GM21576 (cell line): Measurements from ENCODE around the gene ADRM1.

Experiments
- ATAC-seq: cut with Tn5 transposase; IDR thresholded peaks from one replicate; pipeline ENCODE4 v1.9.1; 2021; ENCODE audit warnings: mild to moderate bottlenecking, moderate library complexity; ENCODE audit not compliant: unreplicated experiment

Gene ADRM1

GRCh38 chr20:62352402-62353288 is 49.8 kb downstream of the ADRM1 start:
- no peak for ATAC-seq

GRCh38 chr20:62353289-62354030 is 50.7 kb downstream of the ADRM1 start:
- ATAC-seq = no peak

- ATAC-seq = no peak
Measured at GRCh38 chr20:62354031-62354808, 51.4 kb downstream of the ADRM1 start.

DNA sequence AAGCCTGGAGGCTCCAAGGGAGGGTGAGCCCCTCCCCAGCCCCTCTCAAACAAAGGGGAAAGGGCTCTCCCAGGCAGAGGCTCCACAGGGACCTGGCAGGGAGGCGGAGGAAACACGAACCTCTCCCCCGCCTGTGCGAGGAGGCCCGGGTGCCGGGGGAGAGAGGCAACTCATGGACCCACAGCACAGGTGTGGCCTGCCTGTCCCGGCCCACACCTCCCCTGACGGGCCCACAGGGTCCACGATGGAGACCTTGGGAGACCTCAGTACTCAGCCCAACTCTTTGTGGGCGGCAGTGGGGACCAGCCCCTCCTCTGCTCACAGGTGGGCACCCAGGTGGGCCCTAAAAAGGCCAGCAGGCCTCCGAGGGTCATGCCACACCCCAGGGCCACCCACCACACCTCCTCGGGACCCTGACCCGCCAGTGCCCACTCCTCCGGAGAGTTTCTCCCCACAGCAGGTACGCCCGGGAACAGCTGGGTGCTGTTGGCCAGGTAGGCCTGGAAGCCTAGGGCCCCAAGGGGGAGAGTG is 52.1 kb downstream of the ADRM1 start:
- no peak for ATAC-seq

DNA sequence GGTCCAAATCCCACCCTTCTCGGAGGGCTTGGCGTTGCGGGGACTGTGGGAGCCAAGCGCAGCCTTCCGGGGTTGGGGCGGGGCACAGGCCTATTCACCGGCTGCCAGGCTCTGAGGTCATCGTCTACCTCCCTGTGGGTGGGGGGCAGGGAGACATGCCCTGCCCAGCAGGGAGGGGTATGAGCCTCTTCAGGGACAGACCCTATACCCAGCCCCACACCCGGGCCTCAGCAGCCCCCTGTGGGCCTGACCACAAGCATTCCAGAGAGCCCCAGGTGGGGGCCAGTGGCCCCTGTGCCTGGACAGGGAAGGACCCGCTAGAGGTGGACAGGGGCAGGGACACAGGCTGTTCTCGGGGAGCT is 52.7 kb downstream of the ADRM1 start:
- ATAC-seq = no peak

GRCh38 chr20:62355878-62356588 is 53.2 kb downstream of the ADRM1 start:
- ATAC-seq = no peak

GRCh38 chr20:62356589-62357186 is 53.9 kb downstream of the ADRM1 start:
- ATAC-seq = no peak

- ATAC-seq = no peak
Measured at GRCh38 chr20:62357187-62357667, 54.4 kb downstream of the ADRM1 start.

DNA sequence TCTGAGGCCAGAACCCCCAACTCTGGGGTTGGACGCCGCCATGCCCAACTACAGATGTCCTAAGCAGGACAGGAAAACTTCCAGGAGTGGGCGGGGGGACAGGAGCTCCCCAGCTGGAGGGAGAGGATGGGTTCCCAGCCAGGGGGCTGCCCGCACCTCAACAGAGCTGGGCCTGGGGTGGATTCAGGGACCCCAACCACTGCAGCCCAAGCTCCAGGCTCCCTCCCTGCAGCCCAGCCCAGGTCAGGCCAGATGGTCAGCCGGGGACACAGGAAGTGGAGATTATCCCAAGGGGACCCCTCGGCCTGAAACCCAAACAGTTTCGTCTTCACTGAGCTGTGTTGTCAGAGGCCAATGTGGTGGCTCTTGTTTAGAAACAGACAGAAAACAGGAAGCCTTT is 54.9 kb downstream of the ADRM1 start:
- ATAC-seq = no peak
